Measurements from ENCODE around the gene GAL3ST1. TPM values are rescaled to one million over a fixed set of nuclear protein-coding genes. Genes with fewer than 3 reads are reported as not detected.

GAL3ST1 gene
- total and polyA plus RNA-seq, 8 donors: 2.2 to 8.5 (median 4.2) TPM

DNA sequence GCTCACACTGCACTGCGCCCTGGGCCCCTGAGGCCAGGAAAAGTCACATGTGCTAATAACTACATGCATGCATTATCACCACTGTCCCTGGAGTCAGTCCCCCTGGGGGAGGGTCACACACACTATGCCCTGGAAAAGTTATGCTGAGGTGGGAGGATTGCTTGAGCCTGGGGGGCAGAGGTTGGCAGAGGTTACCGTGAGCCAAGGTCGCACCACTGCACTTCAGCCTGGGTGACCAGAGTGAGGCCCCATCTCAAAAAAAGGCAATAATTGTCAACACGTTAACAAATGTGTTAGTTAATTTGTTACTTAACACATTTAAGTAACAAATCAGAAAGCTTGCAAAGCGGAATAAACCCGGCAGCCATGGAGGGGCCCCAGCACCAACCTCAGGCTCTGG is 14.6 kb downstream of the GAL3ST1 start:
- TF ChIP-seq, protein P1, sequence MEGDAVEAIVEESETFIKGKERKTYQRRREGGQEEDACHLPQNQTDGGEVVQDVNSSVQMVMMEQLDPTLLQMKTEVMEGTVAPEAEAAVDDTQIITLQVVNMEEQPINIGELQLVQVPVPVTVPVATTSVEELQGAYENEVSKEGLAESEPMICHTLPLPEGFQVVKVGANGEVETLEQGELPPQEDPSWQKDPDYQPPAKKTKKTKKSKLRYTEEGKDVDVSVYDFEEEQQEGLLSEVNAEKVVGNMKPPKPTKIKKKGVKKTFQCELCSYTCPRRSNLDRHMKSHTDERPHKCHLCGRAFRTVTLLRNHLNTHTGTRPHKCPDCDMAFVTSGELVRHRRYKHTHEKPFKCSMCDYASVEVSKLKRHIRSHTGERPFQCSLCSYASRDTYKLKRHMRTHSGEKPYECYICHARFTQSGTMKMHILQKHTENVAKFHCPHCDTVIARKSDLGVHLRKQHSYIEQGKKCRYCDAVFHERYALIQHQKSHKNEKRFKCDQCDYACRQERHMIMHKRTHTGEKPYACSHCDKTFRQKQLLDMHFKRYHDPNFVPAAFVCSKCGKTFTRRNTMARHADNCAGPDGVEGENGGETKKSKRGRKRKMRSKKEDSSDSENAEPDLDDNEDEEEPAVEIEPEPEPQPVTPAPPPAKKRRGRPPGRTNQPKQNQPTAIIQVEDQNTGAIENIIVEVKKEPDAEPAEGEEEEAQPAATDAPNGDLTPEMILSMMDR (IDR thresholded peaks at IDR 0.05): no peak
- intact Hi-C loops (cut with DNase I): no loop called here
- Histone ChIP-seq H3K9me3 (no peaks in the 10 kb centered on the region), H3K36me3 (peaks cover 0 to 8% (median 0%) of the 10 kb centered on the region in 3 donors), H3K4me3 (no peak overlapping the region), H3K27ac (no peak overlapping the region), H3K27me3 (no peaks in the 10 kb centered on the region), H3K4me1 (no peaks in the 10 kb centered on the region)
- WGBS, 2 donors: 51 to 62% methylated on average over 6 of the region's 6 CpGs
- FAIRE-seq (no peak), DNase-seq (no peak), ATAC-seq (peak in 1 of 4 donors; percentile 11)

- H3K27me3 ChIP-seq: no peaks in the 10 kb centered on the region
- H3K36me3 ChIP-seq: peaks cover 0 to 10% (median 0%) of the 10 kb centered on the region in 3 donors
- intact Hi-C loops (cut with DNase I): no loop called here
- H3K27ac ChIP-seq: no peak overlapping the region
- DNase-seq (no peak), FAIRE-seq (no peak), ATAC-seq (no peak)
- 77 to 82% methylated on average over 8 of the region's 8 CpGs for WGBS, 2 donors
- H3K4me1 ChIP-seq: no peaks in the 10 kb centered on the region
- H3K4me3 ChIP-seq: no peak overlapping the region
- H3K9me3 ChIP-seq: no peaks in the 10 kb centered on the region
- TF ChIP-seq, protein P1 (IDR thresholded peaks at IDR 0.05): no peak
These were observed 17.2 kb downstream of the GAL3ST1 start for GRCh38 chr22:30557243-30557642.

DNA sequence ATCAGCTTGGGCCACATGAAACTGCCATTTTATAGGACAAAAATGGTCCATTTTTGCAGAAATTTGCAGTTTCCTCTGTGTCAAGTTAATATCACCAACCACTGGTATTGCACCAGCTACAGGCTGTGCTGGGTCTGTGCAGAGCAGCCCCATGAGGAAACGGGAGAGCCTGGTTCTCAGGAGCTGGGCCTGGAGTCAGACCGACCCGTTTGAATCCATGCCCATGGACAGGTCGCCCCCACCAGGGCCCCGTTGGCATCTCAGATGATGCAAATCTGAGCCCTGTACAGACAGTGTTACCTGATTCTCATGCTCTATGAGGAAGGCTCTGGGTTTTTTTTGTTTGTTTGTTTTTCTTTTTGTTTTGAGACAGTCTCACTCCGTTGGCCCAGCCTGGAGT is 18.1 kb downstream of the GAL3ST1 start:
- Histone ChIP-seq H3K9me3 (no peaks in the 10 kb centered on the region), H3K27me3 (no peaks in the 10 kb centered on the region), H3K27ac (no peak overlapping the region), H3K36me3 (peaks cover 0 to 10% (median 0%) of the 10 kb centered on the region in 3 donors), H3K4me1 (no peaks in the 10 kb centered on the region), H3K4me3 (no peak overlapping the region)
- ATAC-seq (peak in 2 of 4 donors; percentile 24 to 36), DNase-seq (no peak), FAIRE-seq (no peak)
- 65 to 67% methylated on average over 6 of the region's 6 CpGs for WGBS, 2 donors
- intact Hi-C loops (cut with DNase I): no loop called here
- TF ChIP-seq, protein P1 (IDR thresholded peaks at IDR 0.05): no peak

DNA sequence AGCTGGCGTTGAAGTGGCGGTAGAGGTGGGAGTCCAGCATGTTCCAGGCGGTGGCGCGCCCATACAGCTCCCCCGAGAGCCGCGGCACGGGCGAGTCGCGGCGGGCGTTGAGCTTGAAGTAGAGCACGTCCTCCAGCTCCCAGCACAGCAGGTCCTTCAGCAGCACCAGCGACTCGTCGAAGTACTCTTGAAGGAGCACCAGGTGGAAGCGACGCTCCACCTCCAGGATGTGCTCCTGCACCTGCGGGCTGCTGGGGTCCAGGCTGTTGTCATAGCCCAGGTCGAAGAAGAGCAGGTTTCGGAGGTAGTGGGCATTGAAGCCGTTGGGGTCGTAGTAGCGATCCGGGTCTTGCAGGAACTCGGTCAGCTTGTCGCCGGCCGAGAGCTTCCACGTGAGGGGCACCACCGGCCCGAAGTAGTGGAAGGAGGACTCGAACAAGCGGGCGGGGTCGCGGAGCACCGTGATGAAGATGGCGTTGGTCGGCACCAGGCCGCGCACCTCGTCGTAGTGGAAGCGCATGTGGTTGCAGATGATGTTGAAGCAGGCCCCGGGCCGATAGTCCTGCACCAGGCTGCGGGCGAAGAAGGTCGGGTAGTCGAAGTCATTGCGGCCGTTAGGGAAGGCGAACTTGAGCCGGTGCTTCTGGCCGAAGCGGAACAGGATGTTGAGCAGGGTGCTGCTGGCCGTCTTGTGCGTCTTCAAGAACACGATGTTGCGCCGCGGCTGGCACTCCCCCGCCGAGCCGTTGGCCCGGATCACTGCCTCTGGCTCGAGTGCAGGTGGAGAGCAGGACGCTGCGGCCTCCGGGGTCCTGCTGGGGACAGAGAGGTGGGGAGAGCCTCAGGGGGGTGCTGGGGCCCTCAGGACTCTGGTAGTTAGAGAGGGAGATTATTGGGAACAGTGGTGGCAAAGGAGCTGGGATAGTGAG is 18.9 kb downstream of the GAL3ST1 start:
- intact Hi-C loops (cut with DNase I): no loop called here
- DNase-seq: no peak
- TF ChIP-seq, protein P1 (IDR thresholded peaks at IDR 0.05): no peak

GRCh38 chr22:30553971-30554370 is 20.5 kb downstream of the GAL3ST1 start:
- no peak for ATAC-seq
- TF ChIP-seq, protein P1 (IDR thresholded peaks at IDR 0.05): no peak
- H3K36me3 ChIP-seq: peaks cover 0 to 10% (median 0%) of the 10 kb centered on the region in 3 donors
- H3K9me3 ChIP-seq: no peaks in the 10 kb centered on the region
- no peaks in the 10 kb centered on the region for H3K4me1 ChIP-seq
- WGBS, 2 donors: 85% methylated on average over 7 of the region's 7 CpGs
- H3K4me3 ChIP-seq: no peak overlapping the region
- no peak for FAIRE-seq
- H3K27me3 ChIP-seq: no peaks in the 10 kb centered on the region
- no peak overlapping the region for H3K27ac ChIP-seq
- no peak for DNase-seq
- intact Hi-C loops (cut with DNase I): no loop called here

More for the DNA sequence above, 18.9 kb downstream of the GAL3ST1 start:
- no peaks in the 10 kb centered on the region for H3K9me3 ChIP-seq
- peaks cover 0 to 10% (median 0%) of the 10 kb centered on the region in 3 donors for H3K36me3 ChIP-seq
- ATAC-seq (no peak), FAIRE-seq (no peak)
- no peaks in the 10 kb centered on the region for H3K4me1 ChIP-seq
- H3K27ac ChIP-seq: no peak overlapping the region
- H3K4me3 ChIP-seq: no peak overlapping the region
- no peaks in the 10 kb centered on the region for H3K27me3 ChIP-seq
- 95% methylated on average over 73 of the region's 73 CpGs for WGBS, 2 donors

Measured in pancreas (tissue), 10 donors.